Right lobe of liver (tissue), 6 donors: ENCODE results near the gene SIL1. TPM values are rescaled to one million over a fixed set of nuclear protein-coding genes. Genes with fewer than 3 reads are reported as not detected.

ENCODE experiments used
- ATAC-seq, 4 donors: fragments of 200-7000 bp; cut with Tn5 transposase; one replicate each; pipeline ENCODE4 v1.9.1; 2020; ENCODE audit warnings: mild to moderate bottlenecking in 4 of 4, moderate library complexity in 4 of 4
- DNase-seq, 3 donors: peaks; one replicate each; pipeline ENCODE4 v3.0.0-alpha.2; 2020
- H3K27ac ChIP-seq, 3 donors: fragments of 200-600 bp; one replicate each; pipeline ENCODE4 v1.8.0; 2022
- H3K27me3 ChIP-seq, 2 donors: fragments of 200-600 bp; one replicate each; pipeline ENCODE4 v1.8.0; 2022
- H3K36me3 ChIP-seq, 4 donors: fragments of 200-600 bp; sonication (generic) in 1 of 4; one replicate each; pipeline versions ENCODE4 v1.5.1 to v1.8.0; 2017 to 2022; ENCODE audit warnings: control low read depth in 1 of 4
- H3K4me1 ChIP-seq, 4 donors: fragments of 200-600 bp; sonication (generic) in 1 of 4; one replicate each; pipeline versions ENCODE4 v1.5.1 to v1.8.0; 2017 to 2022; ENCODE audit warnings: control low read depth in 1 of 4
- H3K4me3 ChIP-seq, 3 donors: fragments of 200-600 bp; one replicate each; pipeline ENCODE4 v1.8.0; 2022
- H3K9me3 ChIP-seq, 4 donors: fragments of 200-600 bp; sonication (generic) in 1 of 4; one replicate each; pipeline versions ENCODE4 v1.5.1 to v1.8.0; 2017 to 2022; ENCODE audit warnings: control low read depth in 1 of 4
- CTCF ChIP-seq, 4 donors: fragments of 200-600 bp in 3 of 4; fragments of 450-650 bp in 1 of 4; IDR thresholded peaks; one replicate each; pipeline versions ENCODE4 v1.5.1 to v1.8.0; 2016 to 2022; ENCODE audit warnings: antibody characterized with exemption in 4 of 4, mild to moderate bottlenecking in 2 of 4
- POLR2A ChIP-seq: fragments of 450-650 bp; IDR thresholded peaks from one replicate; pipeline ENCODE4 v1.6.1; 2017; ENCODE audit warnings: antibody characterized with exemption, mild to moderate bottlenecking
- WGBS: methylation state at CpG from one replicate; pipeline ENCODE4 v1.1.6; 2018; ENCODE audit warnings: low coverage, low lambda C conversion rate; ENCODE audit not compliant: insufficient coverage; ENCODE audit errors: missing lambda C conversion rate; 5-methylcytosine and 5-hydroxymethylcytosine counted together
- intact Hi-C, 2 donors: fragments of 100-400 bp; cut with DNase I; formaldehyde crosslinking; loops; one replicate each; pipeline versions ENCODE4 v1.11.2 to v1.14.1; 2022
- total RNA-seq, 6 experiments: library from RNA; depleted of rRNA in 2 of 6; stranded (reverse); fragments of >200 nt in 2 of 6; fragmentation: NEBNext Ultra II Directional in 3 of 6; extraction: Animal tissue kit (Norgen Biotek cat#: 25700) in 3 of 6; gene quantifications; one replicate each; pipeline versions ENCODE4 v1.1.0 to v1.2.4, GENCODE V29; 2016 to 2023
- donor health status: DM: no; HTN: yes; CAD: no.
- donor health status: DM: no; HTN: no; CAD: no.
- donor health status: DM: no; HTN: no; CAD: no.
- donor health status: DM: no; HTN: yes; CAD: no.
- donor health status: DM: no; HTN: yes; CAD: no.

SIL1 gene
- total RNA-seq, 6 experiments from 2014 or later, result 57.6 to 94.9 (median 67.0) TPM

GRCh38 chr5:138914338-138914737, 283.8 kb downstream of the SIL1 start:
- TF ChIP-seq CTCF (IDR thresholded peaks at IDR 0.05) (no peak), POLR2A (no peak)
- H3K4me3 ChIP-seq, result no peak overlapping the region
- H3K27ac ChIP-seq, result no peak overlapping the region
- H3K36me3 ChIP-seq, result peaks cover 0 to 21% (median 0%) of the 10 kb centered on the region in 4 donors
- H3K4me1 ChIP-seq, result no peaks in the 10 kb centered on the region
- no peak for ATAC-seq
- no peaks in the 10 kb centered on the region for H3K9me3 ChIP-seq
- no peaks in the 10 kb centered on the region for H3K27me3 ChIP-seq
- whole genome bisulfite sequencing, result 90% methylated on average over 3 of the region's 3 CpGs
- no peak for DNase-seq
- intact Hi-C loops, result no loop called here

- Histone ChIP-seq H3K4me1 (no peaks in the 10 kb centered on the region), H3K36me3 (peaks cover 0 to 19% (median 0%) of the 10 kb centered on the region in 4 donors), H3K27me3 (no peaks in the 10 kb centered on the region), H3K4me3 (no peak overlapping the region), H3K9me3 (no peaks in the 10 kb centered on the region), H3K27ac (no peak overlapping the region)
- ATAC-seq (no peak), DNase-seq (no peak)
- WGBS, result 96% methylated on average over 3 of the region's 3 CpGs
- no peak for TF ChIP-seq CTCF (IDR thresholded peaks at IDR 0.05)
- no peak for TF ChIP-seq POLR2A
- intact Hi-C loops, result no loop called here
Observed at GRCh38 chr5:138913773-138914172, 284.4 kb downstream of the SIL1 start.

GRCh38 chr5:138912093-138912492, 286.1 kb downstream of the SIL1 start:
- Histone ChIP-seq H3K4me1 (no peaks in the 10 kb centered on the region), H3K27ac (no peak overlapping the region), H3K27me3 (no peaks in the 10 kb centered on the region), H3K4me3 (no peak overlapping the region), H3K36me3 (peaks cover 0 to 7% (median 1%) of the 10 kb centered on the region in 4 donors), H3K9me3 (no peaks in the 10 kb centered on the region)
- 80% methylated on average over 4 of the region's 4 CpGs for WGBS
- TF ChIP-seq CTCF (IDR thresholded peaks at IDR 0.05) (no peak), POLR2A (no peak)
- no peak for ATAC-seq
- intact Hi-C loops, result no loop called here
- DNase-seq, result no peak

GRCh38 chr5:138911441-138911840, 286.7 kb downstream of the SIL1 start:
- H3K4me1 ChIP-seq, result no peaks in the 10 kb centered on the region
- TF ChIP-seq POLR2A (no peak), CTCF (IDR thresholded peaks at IDR 0.05) (no peak)
- H3K4me3 ChIP-seq, result no peak overlapping the region
- H3K27me3 ChIP-seq, result no peaks in the 10 kb centered on the region
- DNase-seq (no peak), ATAC-seq (no peak)
- intact Hi-C loops, result no loop called here
- no peaks in the 10 kb centered on the region for H3K9me3 ChIP-seq
- peaks cover 0 to 7% (median 1%) of the 10 kb centered on the region in 4 donors for H3K36me3 ChIP-seq
- H3K27ac ChIP-seq, result no peak overlapping the region

- WGBS, result 87% methylated on average over 7 of the region's 7 CpGs
- Histone ChIP-seq H3K4me3 (no peak overlapping the region), H3K36me3 (peaks cover 0 to 15% (median 2%) of the 10 kb centered on the region in 4 donors), H3K9me3 (no peaks in the 10 kb centered on the region), H3K4me1 (no peaks in the 10 kb centered on the region), H3K27me3 (no peaks in the 10 kb centered on the region), H3K27ac (no peak overlapping the region)
- no peak for DNase-seq
- TF ChIP-seq CTCF (IDR thresholded peaks at IDR 0.05) (no peak), POLR2A (no peak)
- intact Hi-C loops, result no loop called here
- ATAC-seq, result no peak
Observed at GRCh38 chr5:138910546-138911185, 287.5 kb downstream of the SIL1 start.
